ENCODE measurements around the gene ZC3H12C.

ZC3H12C gene

GRCh38 chr11:110160437-110160836 is 67.2 kb downstream of the ZC3H12C start:
- H3K27me3 ChIP-seq (ENCODE audit: insufficient read depth, low read depth), result no peaks in the 10 kb centered on the region
- H3K9ac ChIP-seq, result no peak overlapping the region
- no peaks in the 10 kb centered on the region for H3K79me2 ChIP-seq (ENCODE audit: insufficient read depth, low read depth)
- no peak for TF ChIP-seq CTCF (conservative IDR thresholded peaks at IDR 0.05; ENCODE audit: low read depth, low read length)
- no peak overlapping the region for H3K4me3 ChIP-seq (IDR thresholded peaks at IDR 0.05; ENCODE audit: insufficient read depth, low read depth, low read length)
- no peaks in the 10 kb centered on the region for H3K4me1 ChIP-seq (ENCODE audit: low read depth, poor library complexity, severe bottlenecking)
- H3K27ac ChIP-seq, result no peak overlapping the region
- no peaks in the 10 kb centered on the region for H4K20me1 ChIP-seq (ENCODE audit: insufficient read depth)
- H3K4me2 ChIP-seq, result no peak overlapping the region
- no peak overlapping the region for H2AFZ ChIP-seq (ENCODE audit: low read depth)
- H3K36me3 ChIP-seq (ENCODE audit: insufficient read depth), result no peaks in the 10 kb centered on the region

- H3K4me1 ChIP-seq (ENCODE audit: low read depth, poor library complexity, severe bottlenecking), result no peaks in the 10 kb centered on the region
- TF ChIP-seq CTCF (conservative IDR thresholded peaks at IDR 0.05; ENCODE audit: low read depth, low read length), result no peak
- H3K27ac ChIP-seq, result no peak overlapping the region
- no peak overlapping the region for H3K4me3 ChIP-seq (IDR thresholded peaks at IDR 0.05; ENCODE audit: insufficient read depth, low read depth, low read length)
- no peaks in the 10 kb centered on the region for H3K79me2 ChIP-seq (ENCODE audit: insufficient read depth, low read depth)
- H2AFZ ChIP-seq (ENCODE audit: low read depth), result no peak overlapping the region
- H4K20me1 ChIP-seq (ENCODE audit: insufficient read depth), result no peaks in the 10 kb centered on the region
- no peaks in the 10 kb centered on the region for H3K36me3 ChIP-seq (ENCODE audit: insufficient read depth)
- H3K9ac ChIP-seq, result no peak overlapping the region
- H3K27me3 ChIP-seq (ENCODE audit: insufficient read depth, low read depth), result no peaks in the 10 kb centered on the region
- no peak overlapping the region for H3K4me2 ChIP-seq
Observed at GRCh38 chr11:110161061-110161460, 67.9 kb downstream of the ZC3H12C start.

GRCh38 chr11:110162216-110162615 is 69.0 kb downstream of the ZC3H12C start:
- no peaks in the 10 kb centered on the region for H3K79me2 ChIP-seq (ENCODE audit: insufficient read depth, low read depth)
- TF ChIP-seq CTCF (conservative IDR thresholded peaks at IDR 0.05; ENCODE audit: low read depth, low read length), result no peak
- H4K20me1 ChIP-seq (ENCODE audit: insufficient read depth), result no peaks in the 10 kb centered on the region
- no peak overlapping the region for H2AFZ ChIP-seq (ENCODE audit: low read depth)
- no peak overlapping the region for H3K4me3 ChIP-seq (IDR thresholded peaks at IDR 0.05; ENCODE audit: insufficient read depth, low read depth, low read length)
- H3K4me1 ChIP-seq (ENCODE audit: low read depth, poor library complexity, severe bottlenecking), result no peaks in the 10 kb centered on the region
- H3K36me3 ChIP-seq (ENCODE audit: insufficient read depth), result no peaks in the 10 kb centered on the region
- H3K27me3 ChIP-seq (ENCODE audit: insufficient read depth, low read depth), result no peaks in the 10 kb centered on the region
- no peak overlapping the region for H3K4me2 ChIP-seq
- no peak overlapping the region for H3K9ac ChIP-seq
- no peak overlapping the region for H3K27ac ChIP-seq

- no peak overlapping the region for H3K4me2 ChIP-seq
- no peaks in the 10 kb centered on the region for H3K4me1 ChIP-seq (ENCODE audit: low read depth, poor library complexity, severe bottlenecking)
- no peak overlapping the region for H3K4me3 ChIP-seq (IDR thresholded peaks at IDR 0.05; ENCODE audit: insufficient read depth, low read depth, low read length)
- H3K27me3 ChIP-seq (ENCODE audit: insufficient read depth, low read depth), result no peaks in the 10 kb centered on the region
- no peak overlapping the region for H3K27ac ChIP-seq
- no peaks in the 10 kb centered on the region for H3K79me2 ChIP-seq (ENCODE audit: insufficient read depth, low read depth)
- H2AFZ ChIP-seq (ENCODE audit: low read depth), result no peak overlapping the region
- H4K20me1 ChIP-seq (ENCODE audit: insufficient read depth), result no peaks in the 10 kb centered on the region
- no peaks in the 10 kb centered on the region for H3K36me3 ChIP-seq (ENCODE audit: insufficient read depth)
- no peak overlapping the region for H3K9ac ChIP-seq
- TF ChIP-seq CTCF (conservative IDR thresholded peaks at IDR 0.05; ENCODE audit: low read depth, low read length), result no peak
Observed at GRCh38 chr11:110165039-110165925, 72.1 kb downstream of the ZC3H12C start.

Data from KMS-11 (cell line).